Thyroid gland (tissue), 4 donors: ENCODE data around the gene ZBTB44.

Experiments
- POLR2A ChIP-seq, 2 donors: fragments of 450-650 bp; IDR thresholded peaks; one replicate each; pipeline ENCODE4 v1.6.1; 2017; ENCODE audit warnings: antibody characterized with exemption in 2 of 2, mild to moderate bottlenecking in 2 of 2, moderate library complexity in 1 of 2
- TF ChIP-seq, protein P1 (sequence below), 6 experiments: fragments of 200-600 bp in 3 of 6; fragments of 450-650 bp in 3 of 6; sonication (generic) in 3 of 6; IDR thresholded peaks; one replicate each; pipeline ENCODE4 v1.5.1; 2016 to 2019; ENCODE audit warnings: antibody characterized with exemption in 6 of 6, mild to moderate bottlenecking in 2 of 6, inconsistent platforms in 1 of 6, moderate library complexity in 1 of 6

DNA sequence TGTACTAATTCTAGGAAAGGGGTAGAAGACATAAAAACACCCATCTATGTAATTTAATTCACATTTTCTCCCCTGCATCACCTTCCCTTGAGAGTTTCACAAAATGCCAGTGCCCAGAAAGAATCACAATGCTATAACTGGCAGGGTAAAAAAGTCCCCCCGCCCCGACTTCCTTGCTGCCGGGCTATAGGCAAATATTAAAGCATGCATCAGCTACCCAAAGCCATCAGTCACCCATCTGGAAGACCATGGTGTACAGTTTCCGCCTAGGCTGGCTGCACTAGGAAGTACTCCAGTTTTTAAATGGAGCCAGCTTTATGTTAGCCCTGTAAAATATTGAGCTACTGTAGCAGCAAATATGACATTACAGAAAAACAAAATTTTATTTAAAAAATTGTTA lies 87.3 kb downstream of the ZBTB44 start:
- TF ChIP-seq, protein P1, sequence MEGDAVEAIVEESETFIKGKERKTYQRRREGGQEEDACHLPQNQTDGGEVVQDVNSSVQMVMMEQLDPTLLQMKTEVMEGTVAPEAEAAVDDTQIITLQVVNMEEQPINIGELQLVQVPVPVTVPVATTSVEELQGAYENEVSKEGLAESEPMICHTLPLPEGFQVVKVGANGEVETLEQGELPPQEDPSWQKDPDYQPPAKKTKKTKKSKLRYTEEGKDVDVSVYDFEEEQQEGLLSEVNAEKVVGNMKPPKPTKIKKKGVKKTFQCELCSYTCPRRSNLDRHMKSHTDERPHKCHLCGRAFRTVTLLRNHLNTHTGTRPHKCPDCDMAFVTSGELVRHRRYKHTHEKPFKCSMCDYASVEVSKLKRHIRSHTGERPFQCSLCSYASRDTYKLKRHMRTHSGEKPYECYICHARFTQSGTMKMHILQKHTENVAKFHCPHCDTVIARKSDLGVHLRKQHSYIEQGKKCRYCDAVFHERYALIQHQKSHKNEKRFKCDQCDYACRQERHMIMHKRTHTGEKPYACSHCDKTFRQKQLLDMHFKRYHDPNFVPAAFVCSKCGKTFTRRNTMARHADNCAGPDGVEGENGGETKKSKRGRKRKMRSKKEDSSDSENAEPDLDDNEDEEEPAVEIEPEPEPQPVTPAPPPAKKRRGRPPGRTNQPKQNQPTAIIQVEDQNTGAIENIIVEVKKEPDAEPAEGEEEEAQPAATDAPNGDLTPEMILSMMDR (IDR thresholded peaks at IDR 0.05): no peak
- no peak for TF ChIP-seq POLR2A (IDR thresholded peaks at IDR 0.05)
